ENCODE data around the gene MAP3K14.

The MAP3K14 gene

DNA sequence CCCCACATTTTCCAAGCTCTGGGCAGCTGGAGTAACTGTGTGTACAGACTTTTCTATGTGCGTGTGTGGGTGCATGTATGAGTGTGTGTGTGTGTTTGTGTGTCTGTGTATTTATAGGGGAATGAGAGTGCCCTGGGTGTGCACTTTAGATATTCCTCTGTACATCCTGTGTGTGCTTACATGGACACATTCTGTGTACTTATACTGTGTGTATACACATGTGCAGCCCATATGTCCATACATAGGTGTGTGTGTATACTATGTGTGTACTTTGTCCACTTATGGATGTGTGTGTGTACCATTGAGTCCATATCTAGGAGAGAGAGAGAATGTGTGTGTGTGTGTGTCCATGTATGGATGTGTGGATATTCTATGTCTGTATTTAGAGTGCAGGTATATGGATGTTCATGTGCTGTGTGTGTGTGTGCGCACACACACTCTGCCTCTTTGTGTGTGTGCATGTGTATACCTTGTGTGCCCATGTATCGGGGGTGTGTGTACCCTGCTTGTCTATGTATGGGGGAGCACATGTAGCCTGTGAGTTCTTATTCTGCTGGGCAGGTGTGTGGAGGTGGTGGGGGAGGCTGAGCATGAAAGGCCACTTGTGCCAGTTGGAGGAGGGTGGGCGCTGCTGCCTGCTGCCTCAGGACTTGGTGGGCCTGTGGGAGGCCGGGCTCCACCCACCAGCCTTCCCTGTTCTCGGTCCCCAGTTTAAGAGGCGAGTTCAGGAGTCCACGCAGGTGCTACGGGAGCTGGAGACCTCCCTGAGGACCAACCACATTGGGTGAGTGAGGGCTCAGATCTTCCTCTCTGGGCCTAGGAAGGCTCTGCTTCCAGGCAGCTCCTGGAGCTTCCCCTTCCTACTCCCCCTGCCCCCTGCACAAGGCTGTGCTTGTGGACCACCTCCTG is 84.1 kb downstream of the MAP3K14 start:
- DNase-seq = no peak

DNA sequence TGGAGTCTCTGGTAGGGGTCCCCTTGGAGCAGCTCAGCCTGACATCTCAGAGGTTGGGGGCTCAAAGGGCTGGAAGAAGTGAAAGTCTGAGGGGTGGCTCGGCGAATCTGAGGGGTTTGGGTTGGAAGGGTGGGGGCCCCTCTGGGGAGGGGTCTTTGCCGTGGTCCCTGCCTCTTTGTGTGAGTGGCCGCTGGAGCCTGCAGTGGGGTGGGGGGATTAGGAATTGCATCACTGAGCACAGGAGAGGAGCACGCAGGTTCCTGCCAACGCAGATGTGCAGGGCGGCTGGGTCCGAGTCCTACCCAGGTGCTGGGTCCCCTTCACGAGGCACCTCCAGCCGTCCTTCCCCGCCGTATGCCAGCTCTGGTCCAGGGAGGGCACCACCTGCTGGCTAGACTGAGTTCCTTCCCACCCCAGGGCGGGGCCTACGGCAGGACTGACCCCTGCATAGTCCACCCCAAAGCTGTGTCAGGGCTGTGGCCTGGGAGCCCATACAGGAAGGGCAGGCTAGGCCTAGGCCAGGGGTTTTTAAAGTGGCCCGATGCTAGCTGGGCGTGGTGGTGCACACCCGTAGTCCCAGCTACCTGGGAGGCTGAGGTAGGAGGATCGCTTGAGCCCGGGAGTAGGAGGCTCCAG is 85.2 kb downstream of the MAP3K14 start:
- DNase-seq = no peak

GRCh38 chr17:45230787-45231480 is 85.9 kb downstream of the MAP3K14 start:
- DNase-seq = no peak

DNA sequence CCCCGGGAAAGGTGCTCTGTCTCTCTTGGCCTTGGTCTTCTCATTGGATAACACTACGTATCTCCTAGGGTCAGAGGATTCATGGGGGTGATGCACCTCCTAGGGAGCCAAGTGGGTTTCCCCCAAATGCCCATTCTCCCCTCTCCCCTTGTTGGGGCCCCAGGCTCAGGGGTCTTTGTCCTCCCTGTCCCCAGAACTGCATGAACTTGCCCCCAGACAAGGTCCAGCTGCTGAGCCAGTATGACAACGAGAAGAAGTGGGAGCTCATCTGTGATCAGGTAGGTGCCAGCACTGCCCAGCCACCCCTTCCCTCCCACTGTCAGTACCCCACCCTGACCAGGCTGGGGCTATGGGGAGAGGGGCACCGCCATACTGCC is 86.4 kb downstream of the MAP3K14 start:
- DNase-seq = no peak

DNA sequence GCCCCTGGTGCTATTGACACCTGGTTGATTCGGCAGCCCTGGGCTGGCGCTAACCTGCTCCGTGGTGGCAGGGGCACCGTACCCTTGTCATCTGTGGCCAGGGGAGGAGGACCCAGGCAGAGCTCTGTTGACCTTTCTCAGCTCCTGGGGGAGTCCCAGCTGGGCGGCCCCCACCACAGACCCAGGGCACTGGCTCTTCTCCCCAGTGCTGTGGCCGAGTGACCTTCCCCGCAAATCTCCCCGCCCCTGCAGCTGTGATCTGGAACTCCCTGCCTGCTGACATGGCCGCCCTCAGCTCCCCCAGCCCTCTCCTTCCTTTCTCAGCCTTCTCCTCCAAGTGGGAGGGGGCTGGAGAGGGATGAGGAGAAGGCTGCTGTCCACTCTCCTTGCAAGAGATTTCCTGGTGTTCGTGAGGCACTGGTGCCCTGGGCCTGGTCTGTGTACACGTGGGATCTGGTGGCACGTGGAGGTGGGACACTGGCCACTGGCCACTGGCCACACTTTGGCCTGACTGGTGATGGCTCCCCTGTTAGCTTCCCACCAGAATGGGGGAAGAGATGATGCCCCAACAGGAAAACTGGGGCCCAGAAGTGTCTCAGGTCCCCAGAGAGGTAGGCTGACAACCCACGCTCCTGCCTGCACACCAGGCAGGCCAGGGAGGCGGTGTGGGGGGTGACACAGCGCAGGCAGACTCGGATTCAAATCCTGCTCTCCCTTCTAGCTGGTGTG is 87.0 kb downstream of the MAP3K14 start:
- no peak for DNase-seq

GRCh38 chr17:45228763-45229539 is 87.9 kb downstream of the MAP3K14 start:
- no peak for DNase-seq

GRCh38 chr17:45227926-45228762 is 88.7 kb downstream of the MAP3K14 start:
- DNase-seq = no peak

GRCh38 chr17:45227101-45227925 is 89.5 kb downstream of the MAP3K14 start:
- DNase-seq = no peak

GRCh38 chr17:45226576-45226975 is 90.2 kb downstream of the MAP3K14 start:
- DNase-seq = no peak

DNA sequence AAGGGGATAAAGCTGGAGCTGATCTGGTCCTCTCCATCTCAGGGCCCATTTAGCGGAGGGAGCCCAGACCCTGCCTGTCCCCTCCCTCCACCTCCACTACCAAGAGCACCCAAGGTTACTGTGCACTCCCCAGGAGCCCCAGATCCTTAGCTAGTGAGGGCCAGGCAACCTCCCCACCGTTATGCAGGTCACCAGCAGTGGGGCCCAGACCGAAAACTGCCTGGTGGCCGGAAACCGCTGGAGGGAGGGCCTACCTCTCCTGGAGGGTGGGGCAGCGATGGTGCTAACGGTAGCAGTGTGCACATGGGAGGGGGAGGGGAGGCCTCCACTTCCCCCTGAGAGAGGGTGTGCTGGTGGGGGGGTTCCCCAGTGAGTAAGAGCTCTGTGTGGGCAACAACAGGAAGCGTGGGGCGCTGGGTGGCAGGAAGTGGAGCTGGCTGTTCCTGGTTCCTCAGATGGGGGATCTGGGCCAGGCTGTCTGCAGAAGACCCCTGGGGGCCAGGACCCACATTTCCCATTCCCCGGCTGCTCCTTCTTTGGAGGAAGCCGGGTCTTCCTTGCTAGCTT is 90.8 kb downstream of the MAP3K14 start:
- DNase-seq = no peak

- DNase-seq = no peak
Observed at GRCh38 chr17:45225051-45225700, 91.6 kb downstream of the MAP3K14 start.

GRCh38 chr17:45224671-45225050 is 92.2 kb downstream of the MAP3K14 start:
- no peak for DNase-seq

- no peak for DNase-seq
Observed at GRCh38 chr17:45223539-45224528, 93.0 kb downstream of the MAP3K14 start.

GRCh38 chr17:45222996-45223538 is 93.8 kb downstream of the MAP3K14 start:
- no peak for DNase-seq

DNA sequence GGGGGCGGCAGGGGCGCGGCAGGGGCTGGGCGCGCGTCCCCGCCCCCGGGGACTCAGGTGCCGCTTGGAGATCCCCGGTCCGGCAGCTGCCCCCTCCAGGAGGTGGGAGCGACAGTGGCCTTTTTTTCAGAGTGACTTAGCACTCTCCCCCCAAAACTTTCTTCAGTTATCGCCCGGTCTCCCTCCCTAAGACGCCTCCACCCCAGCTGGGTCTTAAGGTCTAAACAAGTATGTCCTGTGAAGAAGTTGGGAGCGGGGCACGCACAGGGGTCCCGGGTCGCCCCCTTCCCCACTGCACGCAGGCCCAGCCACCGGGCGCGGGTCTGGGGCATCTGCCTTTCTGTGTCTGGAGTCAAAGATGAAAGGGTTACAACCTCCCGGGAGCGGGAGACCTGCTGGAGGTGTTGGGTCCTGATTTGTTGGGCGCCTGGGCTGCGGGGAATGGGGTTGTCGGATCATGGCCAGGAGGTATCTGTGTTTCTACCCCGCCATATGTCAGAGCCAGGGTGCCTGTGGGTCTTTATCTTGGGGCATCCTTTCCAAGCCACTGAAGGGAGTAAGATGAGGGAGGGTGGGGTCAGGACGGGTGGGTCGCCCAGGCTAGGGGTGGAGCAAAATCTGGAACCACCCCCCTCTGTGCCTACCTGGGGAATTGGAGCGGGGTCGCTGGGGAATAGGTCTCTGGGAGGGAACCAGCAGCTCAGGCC is 94.4 kb downstream of the MAP3K14 start:
- no peak for DNase-seq

DNA sequence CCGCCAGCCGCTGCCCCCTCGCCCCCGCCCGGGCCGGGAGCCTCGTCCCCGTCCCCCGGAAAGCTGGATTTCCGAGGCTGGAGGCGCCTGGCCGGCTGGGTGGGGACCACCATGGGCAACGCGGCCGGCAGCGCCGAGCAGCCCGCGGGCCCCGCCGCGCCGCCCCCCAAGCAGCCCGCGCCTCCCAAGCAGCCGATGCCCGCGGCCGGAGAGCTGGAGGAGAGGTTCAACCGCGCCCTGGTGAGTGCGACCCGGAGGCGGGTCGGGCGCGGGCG is 94.9 kb downstream of the MAP3K14 start:
- DNase-seq = no peak

Measured in NCI-H1105 treated with DMSO at 0.1 percent for 48 hours (cell line).